Astrocyte of the hippocampus (primary cell): ENCODE results near the gene NTHL1.
"Not testable (repeated sequence)": the region's sequence is repeated elsewhere in the genome, so short reads cannot be mapped to it uniquely, and the experiment has no call there.

Experiments
- DNase-seq: peaks from one replicate; pipeline ENCODE4 v3.0.0; 2011; ENCODE audit warnings: low read depth, low spot score

NTHL1 gene

GRCh38 chr16:2028146-2028545, 19.5 kb downstream of the NTHL1 start:
- no peak for DNase-seq

GRCh38 chr16:2027024-2028010, 20.3 kb downstream of the NTHL1 start:
- DNase-seq, result peak; percentile 51

- peak; percentile 69 for DNase-seq
Observed at GRCh38 chr16:2026461-2027023, 21.1 kb downstream of the NTHL1 start, which contains the start of gene NHERF2. TSS of gene NHERF2 (plus strand) at chr16:2026902. CDS start at chr16:2027006, 104 bp downstream.

- DNase-seq, result no peak
Observed at GRCh38 chr16:2025878-2026460, 21.7 kb downstream of the NTHL1 start.

- no peak for DNase-seq
Observed at GRCh38 chr16:2025251-2025650, 22.4 kb downstream of the NTHL1 start.

- DNase-seq, result no peak
Observed at GRCh38 chr16:2024032-2024420, 23.6 kb downstream of the NTHL1 start.

DNA sequence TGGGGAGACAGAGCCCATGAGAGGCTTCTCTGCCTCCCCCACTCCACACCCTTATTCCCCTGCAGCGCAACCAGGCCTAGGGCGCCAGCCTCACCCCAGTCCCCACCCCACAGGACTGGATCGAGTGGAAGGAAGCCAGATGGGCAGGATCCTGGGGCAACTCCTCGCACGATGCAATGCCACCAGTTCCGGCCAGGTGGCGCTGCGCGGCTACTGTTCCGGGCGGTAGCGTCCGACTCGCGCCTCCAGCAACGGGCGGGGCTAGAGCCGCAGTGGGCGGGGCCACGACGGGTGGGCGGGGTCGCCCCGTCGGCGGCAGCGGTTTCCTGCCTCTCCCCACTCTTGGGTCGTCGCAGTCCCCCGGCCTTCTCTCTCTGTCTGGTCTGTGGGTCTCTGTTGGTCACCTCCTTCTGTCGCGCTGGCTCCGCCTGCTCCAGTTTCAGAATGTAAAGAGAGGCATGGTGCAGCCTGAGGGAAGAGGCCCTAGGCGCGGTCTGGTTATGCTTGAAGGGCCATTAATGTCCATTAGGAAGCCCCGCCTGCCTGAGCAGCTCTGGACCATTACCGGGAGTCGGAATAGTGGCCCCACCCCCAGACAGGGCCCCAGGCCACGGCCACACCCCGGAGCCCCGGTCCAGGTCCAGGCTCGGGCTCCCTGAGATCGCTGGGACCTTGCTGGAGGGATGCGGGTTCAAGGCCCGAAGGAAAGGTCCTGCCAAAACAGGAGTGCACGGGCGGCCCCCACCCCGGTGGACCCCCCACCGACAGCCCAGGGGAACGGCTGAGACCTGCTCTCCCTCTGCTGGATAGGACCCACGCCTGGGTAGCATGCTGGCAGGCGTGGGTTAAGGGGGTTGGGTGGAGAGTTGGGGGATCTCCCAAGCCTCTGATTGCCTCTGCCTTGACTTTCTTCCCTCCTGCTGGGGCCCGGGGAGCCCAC, 24.3 kb downstream of the NTHL1 start:
- peak; percentile 96 for DNase-seq

DNA sequence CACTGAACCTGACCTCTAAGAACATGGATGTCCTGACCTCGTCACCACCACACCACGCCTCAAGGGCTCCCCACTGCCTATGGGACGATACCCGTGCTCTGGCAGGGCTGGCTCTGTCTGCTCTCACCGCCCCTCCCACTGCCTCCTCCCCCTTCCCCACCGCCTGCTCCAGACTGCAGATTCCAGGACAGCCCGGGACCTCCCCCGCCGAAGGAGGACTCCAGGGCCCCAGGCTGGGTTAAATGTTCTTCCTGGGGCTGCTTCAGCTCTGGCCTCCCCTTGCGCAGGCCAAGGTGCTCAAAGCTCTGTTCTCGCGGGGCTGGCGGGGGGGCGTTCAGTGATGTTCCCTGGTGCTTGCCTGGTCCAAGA, 24.9 kb downstream of the NTHL1 start:
- DNase-seq, result no peak

DNA sequence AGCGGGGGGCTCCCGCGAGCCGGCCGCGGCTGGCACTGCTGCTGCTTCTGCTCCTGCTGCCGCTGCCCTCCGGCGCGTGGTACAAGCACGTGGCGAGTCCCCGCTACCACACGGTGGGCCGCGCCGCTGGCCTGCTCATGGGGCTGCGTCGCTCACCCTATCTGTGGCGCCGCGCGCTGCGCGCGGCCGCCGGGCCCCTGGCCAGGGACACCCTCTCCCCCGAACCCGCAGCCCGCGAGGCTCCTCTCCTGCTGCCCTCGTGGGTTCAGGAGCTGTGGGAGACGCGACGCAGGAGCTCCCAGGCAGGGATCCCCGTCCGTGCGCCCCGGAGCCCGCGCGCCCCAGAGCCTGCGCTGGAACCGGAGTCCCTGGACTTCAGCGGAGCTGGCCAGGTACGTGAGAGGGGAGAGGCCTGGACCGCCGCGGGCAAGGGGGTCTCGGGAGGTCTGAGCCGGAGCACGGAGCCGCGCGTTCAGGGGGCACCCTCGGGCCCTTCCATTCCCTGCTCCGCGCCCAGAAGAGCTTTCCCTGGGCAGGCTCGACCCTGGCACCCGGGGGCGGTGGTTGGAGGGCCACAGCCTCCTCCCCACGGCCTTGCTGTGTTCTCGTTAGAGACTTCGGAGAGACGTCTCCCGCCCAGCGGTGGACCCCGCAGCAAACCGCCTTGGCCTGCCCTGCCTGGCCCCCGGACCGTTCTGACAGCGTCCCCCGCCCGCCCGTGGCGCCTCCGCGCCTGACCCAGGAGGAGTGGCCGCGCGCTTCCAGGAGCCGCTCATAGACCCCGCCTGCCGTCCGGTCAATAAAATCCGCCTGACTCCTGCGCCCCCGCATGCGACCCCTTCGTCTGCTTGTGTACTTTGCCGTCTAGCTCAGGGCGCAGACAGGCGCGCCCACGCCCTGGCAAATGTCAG, 27.5 kb downstream of the NTHL1 start:
- peak; percentile 53 for DNase-seq

DNA sequence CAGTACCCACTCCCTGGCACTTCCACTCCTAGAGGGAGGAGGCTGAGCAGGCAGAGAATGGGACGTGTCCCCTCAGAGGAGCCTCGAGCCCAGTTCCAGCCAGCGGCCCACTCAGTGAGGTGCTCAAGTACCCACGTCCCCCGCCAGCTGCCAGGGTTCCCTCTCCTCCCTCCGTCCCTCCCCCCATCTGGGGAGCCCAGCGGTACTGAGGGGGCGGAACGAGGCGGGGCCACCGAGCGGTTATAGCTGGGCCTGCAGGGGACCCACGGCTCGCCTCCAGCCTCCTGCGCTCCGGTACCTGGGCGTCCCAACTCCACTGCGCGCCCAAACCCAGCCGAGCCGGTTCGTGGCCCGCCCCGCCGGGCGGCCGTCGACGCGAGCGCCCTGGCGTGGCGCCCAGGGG, 28.1 kb downstream of the NTHL1 start, which contains the start of gene NPW:
TSS of gene NPW (plus strand) at position 268 of the 403 bp plus-strand sequence.
- DNase-seq, result no peak

- DNase-seq, result no peak
Observed at GRCh38 chr16:2016407-2016922, 31.2 kb downstream of the NTHL1 start.

DNA sequence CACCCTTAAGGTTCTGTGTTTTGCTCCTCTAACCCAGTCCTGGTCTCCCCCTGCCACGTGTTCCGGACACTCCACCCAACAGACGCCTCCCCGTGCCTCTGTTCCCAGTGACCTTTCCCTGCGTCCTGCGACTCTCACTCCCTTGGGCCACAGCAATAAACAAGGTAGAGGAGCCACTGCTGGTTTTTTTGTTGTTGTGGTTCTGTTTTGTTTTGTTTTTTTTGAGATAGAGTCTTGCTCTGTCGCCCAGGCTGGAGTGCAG, 31.8 kb downstream of the NTHL1 start:
- DNase-seq, result no peak

- no peak for DNase-seq
Observed at GRCh38 chr16:2015117-2015946, 32.3 kb downstream of the NTHL1 start.

GRCh38 chr16:2013527-2013926, 34.1 kb downstream of the NTHL1 start:
- no peak for DNase-seq

- not testable (repeated sequence) for DNase-seq
Observed at GRCh38 chr16:2011726-2012125, 35.9 kb downstream of the NTHL1 start.

DNA sequence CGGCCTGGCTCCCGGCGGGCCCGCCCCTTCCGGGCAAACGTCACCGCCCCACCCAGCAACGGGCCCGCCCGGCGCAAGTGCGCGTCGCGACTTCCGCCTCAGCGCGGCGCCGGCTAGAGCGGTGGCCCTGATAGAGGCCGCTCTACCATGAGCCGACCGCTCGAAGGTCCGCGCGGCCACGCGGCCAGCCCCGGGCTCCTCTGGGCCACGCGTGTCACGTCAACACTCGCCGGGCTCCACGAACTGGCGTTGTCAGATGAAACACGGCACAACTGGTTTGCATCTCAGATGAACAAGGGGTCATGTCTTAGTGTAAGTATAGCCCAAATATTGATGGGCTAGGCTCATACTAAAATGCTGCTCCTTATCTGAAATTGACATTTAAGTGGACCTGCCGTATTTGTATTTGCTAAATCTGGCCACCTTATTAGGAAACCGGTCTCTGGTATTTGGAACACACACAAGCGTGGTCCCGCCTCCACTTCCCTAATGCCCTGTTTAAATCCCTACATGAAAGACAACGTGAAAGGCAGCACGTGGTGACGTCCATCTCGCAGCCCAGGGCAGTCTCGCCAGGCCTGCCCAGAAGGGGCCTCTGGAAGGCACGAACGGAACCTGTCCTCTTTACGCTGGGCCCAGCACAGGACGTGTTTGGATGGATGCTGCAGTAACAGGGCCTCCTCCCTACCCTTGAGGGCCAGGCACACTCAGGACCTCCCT, 37.7 kb downstream of the NTHL1 start, which contains the start of gene ZNF598:
TSS of gene ZNF598 (minus strand) at position 31 of the 720 bp plus-strand sequence.
- peak; percentile 96 for DNase-seq

DNA sequence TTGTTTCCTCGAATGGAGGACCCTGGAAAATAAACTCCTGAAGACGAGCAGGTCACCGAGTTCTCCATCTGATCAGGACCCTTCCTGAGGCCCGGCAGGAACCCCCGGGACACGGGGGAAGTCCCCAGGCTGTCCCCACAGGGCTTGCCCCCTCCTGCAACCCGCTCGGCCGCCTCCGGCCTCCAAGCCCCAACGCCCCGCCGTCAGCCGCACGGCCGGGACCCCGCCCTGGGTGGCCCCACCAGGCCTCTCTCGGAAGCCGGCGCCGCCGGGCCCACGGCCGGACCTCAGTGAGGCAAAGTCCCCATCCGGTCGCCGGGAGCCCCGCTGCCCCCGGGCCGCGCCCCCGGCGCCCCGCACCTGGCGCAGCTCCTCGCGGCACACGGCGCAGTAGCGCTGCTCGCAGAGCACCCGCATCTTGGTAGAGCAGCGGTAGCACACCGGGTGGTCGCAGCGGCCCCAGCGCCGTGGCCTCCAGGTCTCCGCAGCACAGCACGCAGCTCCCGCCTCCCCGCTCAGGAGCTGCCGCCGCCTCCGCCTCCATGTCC, 38.4 kb downstream of the NTHL1 start:
- no peak for DNase-seq

DNA sequence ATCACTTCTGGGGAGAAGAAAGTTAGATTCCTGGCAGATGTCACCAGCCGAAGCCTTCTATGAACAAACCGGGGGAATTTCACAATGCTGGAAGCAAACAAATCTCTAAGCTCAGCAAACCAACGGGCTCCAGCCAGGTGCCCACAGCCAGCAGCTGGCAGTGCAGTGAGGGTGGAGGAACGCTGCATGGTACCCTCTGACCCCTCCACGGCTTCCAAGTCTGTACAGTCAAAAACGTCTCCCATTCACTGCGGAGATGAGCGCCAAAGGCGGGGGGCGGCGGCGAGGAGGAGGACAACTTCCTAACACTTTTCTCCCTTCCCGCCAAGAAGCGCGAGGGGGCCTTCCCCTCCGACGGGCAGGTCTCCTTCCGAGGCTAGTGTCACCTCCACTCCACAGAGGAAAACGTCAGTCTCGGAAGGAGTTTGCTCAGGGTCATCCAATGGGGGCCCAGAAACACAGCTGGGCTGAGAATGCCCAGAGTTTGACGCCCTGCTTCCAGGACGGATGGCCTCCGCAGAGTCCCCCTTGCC, 38.9 kb downstream of the NTHL1 start:
- no peak for DNase-seq
